ENCODE results near the gene TSTD1. TPM values are rescaled to one million over a fixed set of nuclear protein-coding genes. Genes with fewer than 3 reads are reported as not detected.

TSTD1 gene
- total and polyA plus RNA-seq, 9 donors, result 22.4 to 36.7 (median 26.1) TPM

DNA sequence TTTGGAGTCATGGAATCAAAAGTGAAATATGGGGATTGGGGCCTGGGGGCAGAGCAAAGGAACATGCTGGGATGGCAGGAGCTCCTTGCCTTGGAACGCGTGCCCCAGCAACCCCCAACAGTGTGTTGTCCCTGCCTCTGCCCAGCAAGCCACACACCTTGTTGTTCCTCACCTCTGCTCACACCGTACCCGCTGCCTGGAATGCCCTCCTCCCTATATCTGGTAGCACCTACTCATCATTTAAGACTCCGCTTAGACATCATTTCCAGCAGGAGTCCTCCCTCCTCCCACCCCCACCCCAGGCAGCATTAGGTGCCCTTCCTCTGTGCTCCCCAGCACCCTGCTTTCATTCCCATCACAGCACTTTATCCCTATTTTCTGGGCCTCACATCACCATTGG is 42.8 kb upstream of the TSTD1 start:
- Histone ChIP-seq H3K9me3 (replicated peaks; ENCODE audit: control insufficient read depth, low read depth, low read length) (no peaks in the 10 kb centered on the region), H3K4me3 (ENCODE audit: low read length) (no peak overlapping the region), H3K4me1 (ENCODE audit: control insufficient read depth, insufficient read depth, low read length) (no peaks in the 10 kb centered on the region), H3K27ac (ENCODE audit: low read length) (no peak overlapping the region), H3K36me3 (ENCODE audit: control insufficient read depth, insufficient read depth, low read length) (no peaks in the 10 kb centered on the region), H3K27me3 (ENCODE audit: control insufficient read depth, insufficient read depth, low read length) (peaks cover 14% of the 10 kb centered on the region)
- no peak for DNase-seq
- 83% methylated on average over 5 of the region's 5 CpGs for WGBS (ENCODE audit: insufficient coverage)

DNA sequence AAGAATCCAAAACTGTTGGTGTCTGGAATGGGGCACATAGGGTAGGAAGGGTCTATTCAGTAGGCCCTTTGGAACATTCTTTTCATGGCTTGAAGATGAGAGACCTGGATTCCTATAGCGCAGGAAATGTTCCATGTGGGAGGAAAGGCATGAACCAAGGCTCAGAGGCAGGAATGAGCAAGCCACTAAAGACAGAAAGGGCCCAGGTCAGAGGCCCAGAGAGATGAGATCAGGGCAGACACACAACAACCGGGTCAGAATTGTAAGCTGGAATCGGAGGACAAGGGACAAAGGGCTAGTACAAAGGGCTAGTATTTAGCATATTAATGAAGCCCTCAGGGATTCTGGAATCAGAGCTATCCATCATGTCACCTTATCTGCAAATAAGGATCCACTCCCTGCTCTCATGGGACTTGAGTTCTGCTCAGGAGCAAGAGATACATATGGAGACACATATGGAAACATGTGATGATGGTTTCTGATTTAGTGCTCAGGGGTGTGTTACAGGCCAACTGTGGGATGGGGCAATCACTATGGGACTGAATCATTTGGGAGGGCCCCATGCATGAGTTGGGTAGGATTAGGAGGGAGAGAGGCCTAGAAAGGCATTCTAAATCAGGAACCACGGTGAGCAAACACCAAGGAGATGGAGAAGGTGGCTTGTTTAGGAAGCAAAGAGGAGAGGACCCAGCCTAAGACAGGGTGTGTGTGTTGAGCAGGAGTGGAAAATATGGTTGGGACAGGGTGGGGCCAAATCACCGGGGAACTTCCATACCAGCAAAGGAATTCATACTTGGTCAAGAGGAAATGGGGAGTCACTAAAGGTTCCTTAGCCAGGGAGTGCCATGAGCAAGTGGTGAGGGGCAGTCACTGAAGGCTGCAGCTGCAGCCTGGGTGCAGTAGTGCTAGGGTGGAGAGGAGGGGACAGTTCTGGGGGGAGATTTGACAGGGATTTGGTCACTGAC is 42.0 kb upstream of the TSTD1 start:
- no peak for DNase-seq
- peaks cover 14% of the 10 kb centered on the region for H3K27me3 ChIP-seq (ENCODE audit: control insufficient read depth, insufficient read depth, low read length)
- H3K9me3 ChIP-seq (replicated peaks; ENCODE audit: control insufficient read depth, low read depth, low read length), result no peaks in the 10 kb centered on the region
- WGBS (ENCODE audit: insufficient coverage), result 77% methylated on average over 3 of the region's 5 CpGs
- no peak overlapping the region for H3K4me3 ChIP-seq (ENCODE audit: low read length)
- no peaks in the 10 kb centered on the region for H3K4me1 ChIP-seq (ENCODE audit: control insufficient read depth, insufficient read depth, low read length)
- no peak overlapping the region for H3K27ac ChIP-seq (ENCODE audit: low read length)
- no peaks in the 10 kb centered on the region for H3K36me3 ChIP-seq (ENCODE audit: control insufficient read depth, insufficient read depth, low read length)

DNA sequence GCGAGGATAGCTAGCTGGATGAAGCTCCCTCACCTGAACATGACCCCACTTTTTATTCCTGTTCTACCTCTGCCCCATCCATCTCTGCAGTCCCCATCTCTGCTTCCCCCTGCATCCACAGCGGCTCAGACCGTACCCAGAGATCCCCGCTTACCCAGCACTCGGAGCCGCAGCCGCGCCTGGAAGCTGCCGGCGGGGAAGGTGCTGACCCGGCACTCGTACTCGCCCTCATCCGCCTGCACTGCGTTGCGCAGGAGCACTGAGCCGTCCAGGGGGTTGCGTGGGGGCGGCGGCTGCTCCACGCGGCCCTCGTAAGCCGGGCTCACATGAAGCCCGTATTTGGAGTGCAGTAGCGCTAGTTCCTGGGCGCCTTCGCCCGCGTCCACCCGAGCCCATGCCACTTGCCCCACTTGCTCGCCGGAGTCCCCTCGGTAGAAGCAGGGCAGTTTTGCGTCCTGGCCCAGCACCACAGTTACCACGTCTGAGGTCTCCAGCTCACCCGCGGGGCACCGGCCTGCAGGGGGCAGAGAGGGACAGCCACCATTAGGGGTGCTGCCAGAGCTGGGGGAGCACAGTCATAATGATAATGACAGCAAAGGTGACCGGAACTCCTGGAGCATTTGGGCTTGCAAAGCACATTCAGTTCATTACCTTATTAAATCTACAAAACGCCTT is 40.8 kb upstream of the TSTD1 start:
- no peak for DNase-seq
- 45% methylated on average over 38 of the region's 41 CpGs for WGBS (ENCODE audit: insufficient coverage)
- Histone ChIP-seq H3K27ac (ENCODE audit: low read length) (no peak overlapping the region), H3K36me3 (ENCODE audit: control insufficient read depth, insufficient read depth, low read length) (no peaks in the 10 kb centered on the region), H3K4me3 (ENCODE audit: low read length) (no peak overlapping the region), H3K9me3 (replicated peaks; ENCODE audit: control insufficient read depth, low read depth, low read length) (no peaks in the 10 kb centered on the region), H3K4me1 (ENCODE audit: control insufficient read depth, insufficient read depth, low read length) (no peaks in the 10 kb centered on the region), H3K27me3 (ENCODE audit: control insufficient read depth, insufficient read depth, low read length) (peaks cover 14% of the 10 kb centered on the region)

- H3K9me3 ChIP-seq (replicated peaks; ENCODE audit: control insufficient read depth, low read depth, low read length), result no peaks in the 10 kb centered on the region
- H3K4me1 ChIP-seq (ENCODE audit: control insufficient read depth, insufficient read depth, low read length), result no peaks in the 10 kb centered on the region
- no peak for DNase-seq
- no peak overlapping the region for H3K4me3 ChIP-seq (ENCODE audit: low read length)
- H3K36me3 ChIP-seq (ENCODE audit: control insufficient read depth, insufficient read depth, low read length), result no peaks in the 10 kb centered on the region
- H3K27ac ChIP-seq (ENCODE audit: low read length), result no peak overlapping the region
- H3K27me3 ChIP-seq (ENCODE audit: control insufficient read depth, insufficient read depth, low read length), result peaks cover 14% of the 10 kb centered on the region
- WGBS (ENCODE audit: insufficient coverage), result 58% methylated on average over 8 of the region's 9 CpGs
Measured at GRCh38 chr1:161077426-161077825, 38.7 kb upstream of the TSTD1 start.

- Histone ChIP-seq H3K4me3 (ENCODE audit: low read length) (no peak overlapping the region), H3K27me3 (ENCODE audit: control insufficient read depth, insufficient read depth, low read length) (peaks cover 14% of the 10 kb centered on the region)
Measured at GRCh38 chr1:161076410-161076809, 37.6 kb upstream of the TSTD1 start.

DNA sequence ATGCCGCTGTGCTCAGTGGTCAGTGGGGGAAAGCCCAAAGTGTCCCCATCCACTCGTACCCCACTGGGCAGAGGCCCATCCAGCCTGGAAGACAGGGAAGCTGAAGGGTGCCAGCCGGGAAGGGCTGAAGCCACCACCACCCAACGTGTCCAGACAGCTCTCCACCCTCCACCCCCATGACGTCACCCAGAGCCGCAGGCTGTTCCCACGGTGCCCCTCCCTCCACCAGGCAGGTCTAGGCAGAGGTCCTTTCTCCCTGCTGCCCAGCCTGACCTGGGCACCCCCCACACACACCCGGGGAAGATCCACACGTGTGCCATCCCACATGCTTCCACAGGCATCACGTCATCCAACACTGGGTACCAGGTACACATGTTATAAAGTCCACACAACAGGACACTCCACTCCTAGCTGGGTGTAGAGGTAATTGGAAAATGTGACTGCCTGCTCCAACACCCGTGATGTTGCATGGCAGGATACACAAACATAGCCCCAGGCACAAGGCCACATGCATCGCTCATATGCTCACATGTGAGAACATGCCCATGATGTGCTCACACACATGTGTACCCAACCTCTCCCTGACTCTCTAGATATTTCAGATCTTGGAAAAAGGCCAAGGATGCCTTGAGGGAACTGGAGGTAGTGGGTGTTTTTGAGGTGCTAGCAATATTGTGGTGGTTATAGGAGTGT is 36.1 kb upstream of the TSTD1 start:
- H3K36me3 ChIP-seq (ENCODE audit: control insufficient read depth, insufficient read depth, low read length), result no peaks in the 10 kb centered on the region
- peaks cover 10% of the 10 kb centered on the region for H3K27me3 ChIP-seq (ENCODE audit: control insufficient read depth, insufficient read depth, low read length)
- no peak for DNase-seq
- no peaks in the 10 kb centered on the region for H3K4me1 ChIP-seq (ENCODE audit: control insufficient read depth, insufficient read depth, low read length)
- 70% methylated on average over 7 of the region's 12 CpGs for WGBS (ENCODE audit: insufficient coverage)
- no peaks in the 10 kb centered on the region for H3K9me3 ChIP-seq (replicated peaks; ENCODE audit: control insufficient read depth, low read depth, low read length)
- no peak overlapping the region for H3K4me3 ChIP-seq (ENCODE audit: low read length)
- no peak overlapping the region for H3K27ac ChIP-seq (ENCODE audit: low read length)

More at GRCh38 chr1:161076410-161076809, 37.6 kb upstream of the TSTD1 start:
- no peak overlapping the region for H3K27ac ChIP-seq (ENCODE audit: low read length)
- DNase-seq, result no peak
- no peaks in the 10 kb centered on the region for H3K4me1 ChIP-seq (ENCODE audit: control insufficient read depth, insufficient read depth, low read length)
- no peaks in the 10 kb centered on the region for H3K9me3 ChIP-seq (replicated peaks; ENCODE audit: control insufficient read depth, low read depth, low read length)
- no peaks in the 10 kb centered on the region for H3K36me3 ChIP-seq (ENCODE audit: control insufficient read depth, insufficient read depth, low read length)

DNA sequence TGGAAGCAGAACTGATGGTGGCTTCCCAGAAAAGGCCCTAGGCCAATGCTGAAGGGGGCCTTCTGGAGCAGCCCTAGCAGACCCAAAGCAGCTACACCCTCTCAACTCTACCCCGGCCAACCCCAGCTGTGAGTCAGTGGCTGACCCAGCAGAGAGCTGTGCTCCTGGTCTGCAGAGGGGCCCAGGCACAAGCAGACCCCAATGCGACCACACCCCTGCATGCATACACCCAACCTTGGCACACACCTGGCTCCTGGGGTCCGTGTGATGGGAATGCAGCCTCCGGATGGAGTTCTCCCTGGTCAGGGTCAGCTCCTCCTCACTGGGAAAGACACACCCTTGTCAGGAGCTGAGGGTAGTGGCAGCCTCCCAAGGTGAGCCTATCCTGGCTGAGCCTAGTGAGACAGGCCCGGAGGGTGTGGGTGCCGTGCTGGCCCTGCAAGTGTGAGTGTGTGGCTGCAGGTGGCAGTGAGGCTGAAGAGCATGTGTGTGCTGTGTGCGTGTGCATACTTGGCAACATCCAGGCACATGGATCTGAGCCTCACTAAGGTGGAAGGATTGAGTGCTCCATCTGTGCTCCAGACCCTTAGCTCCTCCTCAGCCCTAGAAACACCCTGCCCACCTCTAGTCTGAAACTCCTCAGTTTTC is 34.8 kb upstream of the TSTD1 start:
- H3K27me3 ChIP-seq (ENCODE audit: control insufficient read depth, insufficient read depth, low read length), result peaks cover 2% of the 10 kb centered on the region
- H3K27ac ChIP-seq (ENCODE audit: low read length), result no peak overlapping the region
- no peaks in the 10 kb centered on the region for H3K4me1 ChIP-seq (ENCODE audit: control insufficient read depth, insufficient read depth, low read length)
- DNase-seq, result no peak
- H3K36me3 ChIP-seq (ENCODE audit: control insufficient read depth, insufficient read depth, low read length), result no peaks in the 10 kb centered on the region
- 78% methylated on average over 5 of the region's 7 CpGs for WGBS (ENCODE audit: insufficient coverage)
- no peak overlapping the region for H3K4me3 ChIP-seq (ENCODE audit: low read length)
- no peaks in the 10 kb centered on the region for H3K9me3 ChIP-seq (replicated peaks; ENCODE audit: control insufficient read depth, low read depth, low read length)

GRCh38 chr1:161072751-161073449 is 34.1 kb upstream of the TSTD1 start:
- H3K9me3 ChIP-seq (replicated peaks; ENCODE audit: control insufficient read depth, low read depth, low read length), result no peaks in the 10 kb centered on the region
- WGBS (ENCODE audit: insufficient coverage), result 86% methylated on average over 18 of the region's 19 CpGs
- H3K4me1 ChIP-seq (ENCODE audit: control insufficient read depth, insufficient read depth, low read length), result no peaks in the 10 kb centered on the region
- peaks cover 5% of the 10 kb centered on the region for H3K27me3 ChIP-seq (ENCODE audit: control insufficient read depth, insufficient read depth, low read length)
- no peak overlapping the region for H3K27ac ChIP-seq (ENCODE audit: low read length)
- H3K4me3 ChIP-seq (ENCODE audit: low read length), result no peak overlapping the region
- H3K36me3 ChIP-seq (ENCODE audit: control insufficient read depth, insufficient read depth, low read length), result no peaks in the 10 kb centered on the region
- DNase-seq, result no peak

DNA sequence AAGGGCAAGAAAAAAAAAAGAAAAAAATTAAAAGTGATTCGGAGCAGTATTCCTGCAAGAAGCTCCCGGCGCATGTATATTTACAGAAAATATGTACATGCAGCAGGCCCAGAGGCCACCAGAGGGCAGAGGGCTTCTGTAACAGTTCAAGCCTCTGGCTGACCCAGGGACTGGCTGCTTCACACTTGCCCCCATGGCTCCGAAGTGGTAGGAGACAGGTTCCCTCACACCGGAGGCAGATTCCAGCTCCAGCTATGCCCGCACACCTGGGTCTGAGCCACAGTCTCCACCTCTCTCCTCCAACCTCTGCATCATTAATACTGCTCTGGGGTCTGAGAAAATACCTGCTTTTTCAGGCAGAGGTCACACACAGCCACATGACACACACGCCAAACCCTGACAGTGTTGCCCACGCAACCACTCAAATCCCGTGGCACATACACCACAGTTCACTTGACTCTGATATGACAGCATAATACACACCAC is 33.2 kb upstream of the TSTD1 start:
- Histone ChIP-seq H3K27ac (ENCODE audit: low read length) (no peak overlapping the region), H3K36me3 (ENCODE audit: control insufficient read depth, insufficient read depth, low read length) (no peaks in the 10 kb centered on the region), H3K4me3 (ENCODE audit: low read length) (no peak overlapping the region), H3K27me3 (ENCODE audit: control insufficient read depth, insufficient read depth, low read length) (peaks cover 4% of the 10 kb centered on the region), H3K9me3 (replicated peaks; ENCODE audit: control insufficient read depth, low read depth, low read length) (no peaks in the 10 kb centered on the region), H3K4me1 (ENCODE audit: control insufficient read depth, insufficient read depth, low read length) (no peaks in the 10 kb centered on the region)
- peak; percentile 59 for DNase-seq
- WGBS (ENCODE audit: insufficient coverage), result 52% methylated on average over 9 of the region's 9 CpGs
